AG09319 (cell line): ENCODE data around the gene AGR3.

Experiments used
- DNase-seq: peaks from one replicate; pipeline ENCODE4 v3.0.0-alpha.2; 2010; ENCODE audit warnings: low read depth; ENCODE audit errors: extremely low read depth
- CTCF ChIP-seq: IDR thresholded peaks from 2 replicates; pipeline ENCODE4 v1.5.1; 2011; ENCODE audit warnings: low read depth, mild to moderate bottlenecking, inconsistent platforms, low read length, moderate library complexity

Gene AGR3

GRCh38 chr7:16838386-16838785 lies 43.4 kb downstream of the AGR3 start:
- no peak for TF ChIP-seq CTCF
- DNase-seq, result no peak

GRCh38 chr7:16836481-16836880 lies 45.3 kb downstream of the AGR3 start:
- TF ChIP-seq CTCF, result no peak
- no peak for DNase-seq

- no peak for DNase-seq
- TF ChIP-seq CTCF, result no peak
These were observed 48.4 kb downstream of the AGR3 start for GRCh38 chr7:16833373-16833772.

GRCh38 chr7:16826060-16826459 lies 55.7 kb downstream of the AGR3 start:
- no peak for DNase-seq
- no peak for TF ChIP-seq CTCF

- DNase-seq, result no peak
These were observed 59.8 kb downstream of the AGR3 start for GRCh38 chr7:16822029-16822428.

GRCh38 chr7:16818732-16819131 lies 63.1 kb downstream of the AGR3 start:
- DNase-seq, result no peak
- TF ChIP-seq CTCF, result no peak

More at GRCh38 chr7:16822029-16822428, 59.8 kb downstream of the AGR3 start:
- no peak for TF ChIP-seq CTCF

- no peak for TF ChIP-seq CTCF
- no peak for DNase-seq
These were observed 64.2 kb downstream of the AGR3 start for GRCh38 chr7:16817536-16817935.

GRCh38 chr7:16816824-16817223 lies 65.0 kb downstream of the AGR3 start:
- no peak for DNase-seq

More at GRCh38 chr7:16816824-16817223, 65.0 kb downstream of the AGR3 start:
- TF ChIP-seq CTCF, result no peak
